HG03558 (cell line): ENCODE results near the gene OPN1MW2.
"Not testable (repeated sequence)": the region's sequence is repeated elsewhere in the genome, so short reads cannot be mapped to it uniquely, and the experiment has no call there.

Source experiments
- ATAC-seq: cut with Tn5 transposase; IDR thresholded peaks from one replicate; pipeline ENCODE4 v1.9.1; 2021; ENCODE audit warnings: moderate number of reproducible peaks; ENCODE audit not compliant: unreplicated experiment; ENCODE audit errors: extremely low read depth

The OPN1MW2 gene

DNA sequence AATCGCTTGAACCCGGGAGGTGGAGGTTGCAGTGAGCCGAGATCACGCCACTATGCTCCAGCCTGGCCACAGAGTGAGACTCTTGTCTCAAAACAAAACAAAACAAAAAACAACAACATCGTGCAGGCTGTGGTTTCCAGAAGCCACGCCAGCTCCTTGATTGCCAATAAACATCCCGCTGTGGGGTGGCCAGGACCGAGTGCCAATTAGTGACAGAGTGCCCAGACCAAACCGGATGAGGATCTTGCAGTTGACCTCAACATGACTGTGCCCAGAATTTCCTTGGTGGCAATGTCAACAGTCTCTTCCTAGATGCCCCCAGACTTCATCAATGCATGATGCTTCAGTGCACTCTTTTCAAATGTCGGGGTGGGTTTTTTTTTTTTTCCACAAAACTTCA lies 39.2 kb downstream of the OPN1MW2 start:
- ATAC-seq = not testable (repeated sequence)

DNA sequence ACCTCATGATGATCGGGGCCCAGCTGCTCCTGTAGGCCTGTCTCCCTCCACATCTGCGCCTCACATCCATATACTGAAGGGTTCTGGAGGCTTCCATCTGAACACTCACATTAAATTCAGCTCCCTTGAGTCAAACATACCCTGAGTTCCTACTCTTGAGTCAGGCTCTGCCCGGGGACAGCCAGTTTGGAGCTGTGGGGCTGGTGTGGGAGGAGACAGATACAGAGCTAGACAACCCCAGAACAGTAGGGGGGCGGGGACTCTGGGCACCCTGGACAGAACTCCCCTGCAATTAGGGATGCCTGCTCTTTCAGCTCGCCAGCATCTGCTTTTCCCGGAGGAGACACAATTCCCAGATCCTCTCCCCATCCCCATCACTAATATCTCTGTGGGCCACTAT lies 43.5 kb downstream of the OPN1MW2 start:
- not testable (repeated sequence) for ATAC-seq

DNA sequence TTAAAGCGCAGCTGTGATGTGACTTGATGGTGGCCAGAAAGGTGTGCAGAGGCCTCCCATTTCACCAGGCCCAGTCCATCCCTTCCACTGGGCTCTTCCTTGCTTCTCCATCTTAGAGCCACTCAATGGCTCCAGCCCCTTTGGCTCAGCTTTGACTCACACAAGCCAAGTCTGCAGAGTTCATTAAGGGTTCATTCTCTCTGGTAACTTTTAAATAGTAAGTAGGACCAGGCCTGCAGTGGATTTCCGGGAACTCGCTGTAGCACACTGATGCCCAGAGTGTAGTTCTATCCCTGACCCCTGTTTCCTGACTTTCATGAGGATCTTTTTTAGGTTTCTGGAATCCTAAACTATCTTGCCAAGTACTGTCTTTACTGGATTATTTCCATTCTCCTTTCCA lies 49.7 kb downstream of the OPN1MW2 start:
- not testable (repeated sequence) for ATAC-seq
